CD4-positive, alpha-beta T cell (primary cell): ENCODE data around the gene CRYGN. TPM values are rescaled to one million over a fixed set of nuclear protein-coding genes. Genes with fewer than 3 reads are reported as not detected.

Experiments
- ATAC-seq: fragments of 200-7000 bp; cut with Tn5 transposase; one replicate; pipeline ENCODE4 v1.10.0; 2022; ENCODE audit warnings: mild to moderate bottlenecking; ENCODE audit not compliant: poor library complexity
- CTCF ChIA-PET: fragments of 350-600 bp; sonication (Branson Sonifier 250); formaldehyde crosslinking; loops from one replicate; lab custom pipeline; 2021; ENCODE audit warnings: antibody characterized with exemption, inconsistent platforms; lab: Charles Lee
- POLR2A ChIA-PET: fragments of 350-600 bp; sonication (Branson Sonifier 250); formaldehyde crosslinking; loops from one replicate; lab custom pipeline; 2021; ENCODE audit warnings: antibody characterized with exemption, inconsistent platforms; lab: Charles Lee
- DNase-seq, 14 experiments: peaks; one replicate each; pipeline ENCODE4 v3.0.0-alpha.2; 2013 to 2020; ENCODE audit warnings: mixed read lengths in 2 of 14
- H3K27ac ChIP-seq, 2 donors: one replicate each; pipeline versions ENCODE4 v1.5.1 to v1.7.0; 2013; ENCODE audit warnings: low read length in 2 of 2, low read depth in 1 of 2, mild to moderate bottlenecking in 1 of 2
- H3K27me3 ChIP-seq, 2 experiments: 1 replicate in 1 of 2; 2 replicates in 1 of 2; pipeline versions ENCODE4 v1.6.1 to v1.7.0; 2013; ENCODE audit warnings: low read length in 2 of 2, control low read depth in 1 of 2, mild to moderate bottlenecking in 1 of 2, moderate library complexity in 1 of 2; ENCODE audit not compliant: insufficient read depth in 2 of 2, control insufficient read depth in 1 of 2
- H3K36me3 ChIP-seq: one replicate; pipeline ENCODE4 v1.6.1; 2013; ENCODE audit warnings: low read length, control low read depth; ENCODE audit not compliant: insufficient read depth
- H3K4me1 ChIP-seq: one replicate; pipeline ENCODE4 v1.6.1; 2013; ENCODE audit warnings: low read length, control low read depth; ENCODE audit not compliant: insufficient read depth
- H3K4me3 ChIP-seq: one replicate; pipeline ENCODE4 v1.5.1; 2013; ENCODE audit warnings: mild to moderate bottlenecking, low read length, moderate library complexity
- H3K9me3 ChIP-seq, 2 experiments: 1 replicate in 1 of 2; 2 replicates in 1 of 2; pipeline versions ENCODE4 v1.6.1 to v1.7.0; 2013; ENCODE audit warnings: low read length in 2 of 2, mild to moderate bottlenecking in 2 of 2, control low read depth in 1 of 2, moderate library complexity in 1 of 2; ENCODE audit not compliant: control insufficient read depth in 1 of 2, insufficient read depth in 1 of 2
- H3K27ac Mint-ChIP-seq: one replicate; pipeline ENCODE4 v1.8.0; 2020; ENCODE audit warnings: mixed read lengths
- H3K27me3 Mint-ChIP-seq: one replicate; pipeline ENCODE4 v1.8.0; 2021; ENCODE audit warnings: mixed read lengths
- H3K36me3 Mint-ChIP-seq: one replicate; pipeline ENCODE4 v1.8.0; 2021; ENCODE audit warnings: low read depth, mixed read lengths
- H3K4me1 Mint-ChIP-seq: one replicate; pipeline ENCODE4 v1.8.0; 2021; ENCODE audit warnings: low read depth, mixed read lengths
- H3K4me3 Mint-ChIP-seq: one replicate; pipeline ENCODE4 v1.8.0; 2020; ENCODE audit warnings: mild to moderate bottlenecking, mixed read lengths
- H3K9me3 Mint-ChIP-seq: one replicate; pipeline ENCODE4 v1.8.0; 2020; ENCODE audit warnings: mixed read lengths
- intact Hi-C, 2 experiments: fragments of 100-400 bp; cut with DNase I in 1 of 2; cut with micrococcal nuclease in 1 of 2; formaldehyde crosslinking; loops; one replicate each; pipeline versions ENCODE4 v1.15.1 to v1.9.0; 2023 to 2025; cut with DNase I, micrococcal nuclease
- total RNA-seq, 174 experiments: library from RNA in 2 of 174; stranded (reverse) in 2 of 174; gene quantifications; one replicate each; pipeline ENCODE4 v1.2.3 and lab custom pipeline; 2021 to 2026
- TF ChIP-seq, protein P1 (sequence below): fragments of 200-600 bp; IDR thresholded peaks from one replicate; pipeline ENCODE4 v1.8.0; 2022; ENCODE audit warnings: antibody characterized with exemption, mild to moderate bottlenecking

The CRYGN gene
- total RNA-seq, 2 experiments from 2014 or later = 0.14 TPM; not detected in 1

DNA sequence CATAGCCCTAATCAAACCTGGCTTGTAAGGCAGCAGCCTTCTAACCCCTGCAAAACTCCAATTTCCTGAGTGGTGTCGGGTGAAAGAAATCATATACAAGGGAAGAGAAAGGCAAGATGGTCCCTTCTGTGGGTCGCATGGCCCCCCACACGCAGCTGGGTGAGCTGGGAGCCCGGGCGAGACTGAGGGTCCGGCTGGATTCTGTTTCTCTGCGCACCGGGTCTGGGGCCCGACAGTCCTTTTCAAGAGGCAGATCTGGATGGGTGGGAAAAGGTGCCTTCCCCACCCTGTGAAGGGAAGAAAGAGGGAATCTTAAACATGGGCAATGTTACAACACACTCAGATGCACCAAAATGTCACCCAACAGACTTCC, 48.6 kb downstream of the CRYGN start:
- POLR2A ChIA-PET = no interaction called here
- Mint-ChIP-seq H3K9me3 (no peaks in the 10 kb centered on the region), H3K27me3 (peaks cover 10% of the 10 kb centered on the region), H3K4me3 (no peak overlapping the region), H3K27ac (no peak overlapping the region), H3K36me3 (no peaks in the 10 kb centered on the region), H3K4me1 (no peaks in the 10 kb centered on the region)
- no peaks in the 10 kb centered on the region for H3K36me3 ChIP-seq
- no peaks in the 10 kb centered on the region for H3K27me3 ChIP-seq
- no peak for DNase-seq
- TF ChIP-seq, protein P1, sequence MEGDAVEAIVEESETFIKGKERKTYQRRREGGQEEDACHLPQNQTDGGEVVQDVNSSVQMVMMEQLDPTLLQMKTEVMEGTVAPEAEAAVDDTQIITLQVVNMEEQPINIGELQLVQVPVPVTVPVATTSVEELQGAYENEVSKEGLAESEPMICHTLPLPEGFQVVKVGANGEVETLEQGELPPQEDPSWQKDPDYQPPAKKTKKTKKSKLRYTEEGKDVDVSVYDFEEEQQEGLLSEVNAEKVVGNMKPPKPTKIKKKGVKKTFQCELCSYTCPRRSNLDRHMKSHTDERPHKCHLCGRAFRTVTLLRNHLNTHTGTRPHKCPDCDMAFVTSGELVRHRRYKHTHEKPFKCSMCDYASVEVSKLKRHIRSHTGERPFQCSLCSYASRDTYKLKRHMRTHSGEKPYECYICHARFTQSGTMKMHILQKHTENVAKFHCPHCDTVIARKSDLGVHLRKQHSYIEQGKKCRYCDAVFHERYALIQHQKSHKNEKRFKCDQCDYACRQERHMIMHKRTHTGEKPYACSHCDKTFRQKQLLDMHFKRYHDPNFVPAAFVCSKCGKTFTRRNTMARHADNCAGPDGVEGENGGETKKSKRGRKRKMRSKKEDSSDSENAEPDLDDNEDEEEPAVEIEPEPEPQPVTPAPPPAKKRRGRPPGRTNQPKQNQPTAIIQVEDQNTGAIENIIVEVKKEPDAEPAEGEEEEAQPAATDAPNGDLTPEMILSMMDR = no peak
- no peak for ATAC-seq
- H3K4me3 ChIP-seq = no peak overlapping the region
- CTCF ChIA-PET = no interaction called here
- H3K4me1 ChIP-seq = peaks cover 7% of the 10 kb centered on the region
- no peaks in the 10 kb centered on the region for H3K9me3 ChIP-seq
- no peak overlapping the region for H3K27ac ChIP-seq
- intact Hi-C loops = no loop called here

DNA sequence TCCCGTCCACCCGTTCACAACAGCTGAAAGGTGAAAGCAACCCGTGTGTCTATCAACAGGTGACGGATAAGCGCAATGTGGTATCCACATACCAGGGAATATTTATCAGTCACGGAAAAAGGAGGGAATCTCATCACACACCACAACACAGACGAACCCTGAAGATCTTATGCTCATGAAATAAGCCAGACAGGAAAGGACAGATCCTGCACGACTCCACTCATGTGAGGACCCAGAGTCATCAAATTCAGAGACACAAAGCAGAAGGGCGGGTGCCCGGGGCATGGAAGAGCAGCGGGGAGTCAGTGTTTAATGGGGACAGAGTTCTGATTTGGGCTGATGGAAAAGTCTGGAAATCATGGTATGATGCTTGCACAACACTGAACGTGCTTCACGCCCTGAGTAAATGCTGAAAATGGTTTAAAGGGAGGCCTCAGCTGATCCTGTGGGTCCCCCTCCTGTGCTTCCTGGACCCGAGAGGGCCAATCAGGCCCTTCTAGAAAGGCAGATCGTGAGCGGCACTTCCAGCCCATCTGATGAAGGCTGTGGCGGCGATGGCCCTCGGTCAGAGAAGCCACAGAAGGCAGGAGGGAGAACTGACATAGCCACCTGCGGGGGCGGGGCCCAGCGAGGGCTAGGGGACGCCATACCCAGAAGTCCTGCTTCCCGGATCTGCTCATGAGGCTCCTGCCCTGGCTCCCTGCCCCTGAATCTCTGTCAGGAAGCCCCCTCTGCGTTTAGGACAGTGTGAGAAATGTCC, 49.2 kb downstream of the CRYGN start:
- ATAC-seq (no peak), DNase-seq (no peak)
- H3K27me3 ChIP-seq = no peaks in the 10 kb centered on the region
- Mint-ChIP-seq H3K4me1 (no peaks in the 10 kb centered on the region), H3K36me3 (no peaks in the 10 kb centered on the region), H3K9me3 (no peaks in the 10 kb centered on the region), H3K4me3 (no peak overlapping the region), H3K27ac (no peak overlapping the region), H3K27me3 (peaks cover 10% of the 10 kb centered on the region)
- CTCF ChIA-PET = no interaction called here
- peaks cover 4% of the 10 kb centered on the region for H3K4me1 ChIP-seq
- TF ChIP-seq, protein P1 = no peak
- no peaks in the 10 kb centered on the region for H3K36me3 ChIP-seq
- no peak overlapping the region for H3K27ac ChIP-seq
- no peak overlapping the region for H3K4me3 ChIP-seq
- intact Hi-C loops = no loop called here
- no peaks in the 10 kb centered on the region for H3K9me3 ChIP-seq
- POLR2A ChIA-PET = no interaction called here

DNA sequence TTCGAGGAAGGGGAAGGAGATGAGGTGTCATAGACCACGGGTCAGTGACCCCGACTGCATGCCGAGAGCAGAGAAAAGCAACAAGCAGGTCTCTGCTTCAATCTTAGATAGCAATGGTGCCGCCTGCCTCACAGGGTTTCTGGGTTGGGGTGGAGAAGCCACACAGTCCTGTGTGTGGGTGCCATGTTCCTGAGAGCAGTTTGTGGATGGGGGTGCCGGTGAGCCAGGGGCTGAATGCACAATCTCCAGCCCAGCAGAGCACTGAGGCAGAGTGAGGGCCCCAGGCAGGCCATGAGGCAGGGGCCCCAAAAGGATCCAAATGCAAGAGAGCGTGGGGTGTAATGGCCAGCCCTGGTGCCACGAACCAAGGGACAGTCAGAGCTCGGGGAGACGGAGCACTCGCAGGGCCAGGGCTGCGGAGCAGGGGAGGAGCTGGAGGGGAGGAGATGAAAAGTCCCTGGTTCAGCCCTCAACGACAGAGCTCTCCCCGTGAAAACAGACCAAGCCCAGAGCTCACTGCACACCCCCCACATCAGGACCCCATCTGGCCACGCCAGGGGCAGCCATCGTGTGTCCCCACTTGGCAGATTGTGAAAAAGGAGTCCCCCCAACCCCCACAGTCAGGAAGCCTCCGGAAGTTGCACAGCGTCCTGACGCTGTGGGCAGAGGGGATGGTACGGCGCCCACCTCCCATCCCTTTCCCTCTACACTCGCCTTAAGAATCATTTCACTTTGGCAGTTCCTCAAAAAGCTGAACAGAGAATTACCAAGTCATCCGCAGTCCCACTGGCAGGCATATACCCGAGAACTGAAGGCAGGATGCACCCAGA, 50.0 kb downstream of the CRYGN start:
- Histone ChIP-seq H3K27ac (no peak overlapping the region), H3K9me3 (no peaks in the 10 kb centered on the region), H3K4me3 (no peak overlapping the region), H3K27me3 (no peaks in the 10 kb centered on the region), H3K4me1 (peaks cover 4% of the 10 kb centered on the region), H3K36me3 (no peaks in the 10 kb centered on the region)
- CTCF ChIA-PET = no interaction called here
- no peaks in the 10 kb centered on the region for H3K4me1 Mint-ChIP-seq
- POLR2A ChIA-PET = no interaction called here
- no peaks in the 10 kb centered on the region for H3K36me3 Mint-ChIP-seq
- H3K9me3 Mint-ChIP-seq = no peaks in the 10 kb centered on the region
- TF ChIP-seq, protein P1 = no peak
- no peak for ATAC-seq
- DNase-seq = no peak
- H3K27ac Mint-ChIP-seq = no peak overlapping the region
- intact Hi-C loops = no loop called here
- H3K4me3 Mint-ChIP-seq = no peak overlapping the region
- H3K27me3 Mint-ChIP-seq = peaks cover 10% of the 10 kb centered on the region
